ENCODE measurements around the gene SETDB2.
A peak's percentile ranks its signal among the peaks of the same experiment; 100 is the strongest.

The SETDB2 gene

GRCh38 chr13:49424011-49424560, 20.0 kb upstream of the SETDB2 start:
- DNase-seq = no peak
- in situ Hi-C loops (cut with HindIII; ENCODE audit: low pct_ligation_motif_present, low pct_unique_long_range_greater_than_20kb, low sequenced_read_pairs) = no loop called here

- in situ Hi-C loops (cut with HindIII; ENCODE audit: low pct_ligation_motif_present, low pct_unique_long_range_greater_than_20kb, low sequenced_read_pairs) = loop anchor here (25.0 kb wide), 1 partner anchor 141 kb away; no protein-coding TSS in a partner anchor
These were observed 15.9 kb upstream of the SETDB2 start for GRCh38 chr13:49428041-49428763.

GRCh38 chr13:49429121-49429520, 15.0 kb upstream of the SETDB2 start:
- no peak for DNase-seq
- in situ Hi-C loops (cut with HindIII; ENCODE audit: low pct_ligation_motif_present, low pct_unique_long_range_greater_than_20kb, low sequenced_read_pairs) = loop anchor here (25.0 kb wide), 1 partner anchor 142 kb away; no protein-coding TSS in a partner anchor

More at GRCh38 chr13:49428041-49428763, 15.9 kb upstream of the SETDB2 start:
- no peak for DNase-seq

- DNase-seq = no peak
These were observed 8.1 kb upstream of the SETDB2 start for GRCh38 chr13:49435992-49436391.

GRCh38 chr13:49436890-49437289, 7.2 kb upstream of the SETDB2 start:
- in situ Hi-C loops (cut with HindIII; ENCODE audit: low pct_ligation_motif_present, low pct_unique_long_range_greater_than_20kb, low sequenced_read_pairs) = loop anchor here (25.0 kb wide), 1 partner anchor 150 kb away; no protein-coding TSS in a partner anchor
- DNase-seq = peak; percentile 42

More at GRCh38 chr13:49435992-49436391, 8.1 kb upstream of the SETDB2 start:
- in situ Hi-C loops (cut with HindIII; ENCODE audit: low pct_ligation_motif_present, low pct_unique_long_range_greater_than_20kb, low sequenced_read_pairs) = loop anchor here (25.0 kb wide), 1 partner anchor 149 kb away; no protein-coding TSS in a partner anchor

GRCh38 chr13:49437705-49438104, 6.4 kb upstream of the SETDB2 start:
- in situ Hi-C loops (cut with HindIII; ENCODE audit: low pct_ligation_motif_present, low pct_unique_long_range_greater_than_20kb, low sequenced_read_pairs) = loop anchor here (25.0 kb wide), 1 partner anchor 150 kb away; no protein-coding TSS in a partner anchor
- no peak for DNase-seq

- DNase-seq = no peak
- in situ Hi-C loops (cut with HindIII; ENCODE audit: low pct_ligation_motif_present, low pct_unique_long_range_greater_than_20kb, low sequenced_read_pairs) = loop anchor here (25.0 kb wide), 1 partner anchor 152 kb away; no protein-coding TSS in a partner anchor
These were observed 4.5 kb upstream of the SETDB2 start for GRCh38 chr13:49439609-49440008.

- no peak for DNase-seq
- in situ Hi-C loops (cut with HindIII; ENCODE audit: low pct_ligation_motif_present, low pct_unique_long_range_greater_than_20kb, low sequenced_read_pairs) = loop anchor here (25.0 kb wide), 1 partner anchor 154 kb away; no protein-coding TSS in a partner anchor
These were observed 2.8 kb upstream of the SETDB2 start for GRCh38 chr13:49441312-49441711.

GRCh38 chr13:49441846-49442245, 2.2 kb upstream of the SETDB2 start:
- no peak for DNase-seq

GRCh38 chr13:49443357-49443703, 744 bp upstream of the SETDB2 start:
- in situ Hi-C loops (cut with HindIII; ENCODE audit: low pct_ligation_motif_present, low pct_unique_long_range_greater_than_20kb, low sequenced_read_pairs) = loop anchor here (25.0 kb wide), 1 partner anchor 156 kb away; no protein-coding TSS in a partner anchor
- DNase-seq = peak; percentile 23

More at GRCh38 chr13:49441846-49442245, 2.2 kb upstream of the SETDB2 start:
- in situ Hi-C loops (cut with HindIII; ENCODE audit: low pct_ligation_motif_present, low pct_unique_long_range_greater_than_20kb, low sequenced_read_pairs) = loop anchor here (25.0 kb wide), 1 partner anchor 155 kb away; no protein-coding TSS in a partner anchor

- in situ Hi-C loops (cut with HindIII; ENCODE audit: low pct_ligation_motif_present, low pct_unique_long_range_greater_than_20kb, low sequenced_read_pairs) = loop anchor here (25.0 kb wide), 1 partner anchor 157 kb away; no protein-coding TSS in a partner anchor
- peak; percentile 37 for DNase-seq
These were observed 686 bp downstream of the SETDB2 start for GRCh38 chr13:49444524-49445395.

- in situ Hi-C loops (cut with HindIII; ENCODE audit: low pct_ligation_motif_present, low pct_unique_long_range_greater_than_20kb, low sequenced_read_pairs) = loop anchor here (25.0 kb wide), 1 partner anchor 159 kb away; no protein-coding TSS in a partner anchor
These were observed 2.4 kb downstream of the SETDB2 start for GRCh38 chr13:49446473-49446872.

GRCh38 chr13:49448753-49449152, 4.7 kb downstream of the SETDB2 start:
- in situ Hi-C loops (cut with HindIII; ENCODE audit: low pct_ligation_motif_present, low pct_unique_long_range_greater_than_20kb, low sequenced_read_pairs) = loop anchor here (25.0 kb wide), 1 partner anchor 161 kb away; no protein-coding TSS in a partner anchor
- no peak for DNase-seq

More at GRCh38 chr13:49446473-49446872, 2.4 kb downstream of the SETDB2 start:
- DNase-seq = no peak

- no peak for DNase-seq
- in situ Hi-C loops (cut with HindIII; ENCODE audit: low pct_ligation_motif_present, low pct_unique_long_range_greater_than_20kb, low sequenced_read_pairs) = no loop called here
These were observed 6.2 kb downstream of the SETDB2 start for GRCh38 chr13:49450105-49450819.

- in situ Hi-C loops (cut with HindIII; ENCODE audit: low pct_ligation_motif_present, low pct_unique_long_range_greater_than_20kb, low sequenced_read_pairs) = no loop called here
- DNase-seq = no peak
These were observed 8.8 kb downstream of the SETDB2 start for GRCh38 chr13:49452725-49453457.

- DNase-seq = no peak
- in situ Hi-C loops (cut with HindIII; ENCODE audit: low pct_ligation_motif_present, low pct_unique_long_range_greater_than_20kb, low sequenced_read_pairs) = no loop called here
These were observed 9.4 kb downstream of the SETDB2 start for GRCh38 chr13:49453465-49453864.

- in situ Hi-C loops (cut with HindIII; ENCODE audit: low pct_ligation_motif_present, low pct_unique_long_range_greater_than_20kb, low sequenced_read_pairs) = no loop called here
- no peak for DNase-seq
These were observed 10.4 kb downstream of the SETDB2 start for GRCh38 chr13:49454388-49455006.
